Astrocyte (in vitro differentiated cells and primary cell): Measurements from ENCODE around the gene IFITM2. TPM values are rescaled to one million over a fixed set of nuclear protein-coding genes. Genes with fewer than 3 reads are reported as not detected.

Experiments used
- DNase-seq: peaks from one replicate; pipeline ENCODE4 v3.0.0-alpha.2; 2010; ENCODE audit warnings: low read depth
- FAIRE-seq: peaks from 2 replicates; lab custom pipeline; 2011; peaks lifted over from hg19 to GRCh38; lab: Jason Lieb, UNC
- H2AFZ ChIP-seq: 2 replicates; pipeline ENCODE4 v1.6.0; 2012; ENCODE audit warnings: low read depth, low read length, inconsistent platforms
- H3K27ac ChIP-seq: 2 replicates; pipeline ENCODE4 v1.5.1; 2011; ENCODE audit warnings: low read depth, low read length, inconsistent platforms
- H3K27me3 ChIP-seq: 2 replicates; pipeline ENCODE4 v1.6.0; 2011; ENCODE audit warnings: low read length, inconsistent platforms; ENCODE audit not compliant: insufficient read depth
- H3K36me3 ChIP-seq: 2 replicates; pipeline ENCODE4 v1.5.1; 2011; ENCODE audit warnings: low read length, inconsistent platforms; ENCODE audit not compliant: insufficient read depth
- H3K4me1 ChIP-seq: 2 replicates; pipeline ENCODE4 v1.5.1; 2011; ENCODE audit warnings: low read length, inconsistent platforms; ENCODE audit not compliant: insufficient read depth
- H3K4me2 ChIP-seq: 2 replicates; pipeline ENCODE4 v1.6.0; 2012; ENCODE audit warnings: low read length, inconsistent platforms
- H3K4me3 ChIP-seq: 2 replicates; pipeline ENCODE4 v1.5.1; 2011; ENCODE audit warnings: low read depth, mild to moderate bottlenecking, low read length, inconsistent platforms; ENCODE audit not compliant: insufficient read depth
- H3K79me2 ChIP-seq: 2 replicates; pipeline ENCODE4 v1.6.0; 2012; ENCODE audit warnings: mild to moderate bottlenecking, low read length, inconsistent platforms; ENCODE audit not compliant: insufficient read depth
- H3K9ac ChIP-seq: 2 replicates; pipeline ENCODE4 v1.6.0; 2012; ENCODE audit warnings: mild to moderate bottlenecking, low read length, inconsistent platforms
- H3K9me3 ChIP-seq: 2 replicates; pipeline ENCODE4 v1.5.1; 2012; ENCODE audit warnings: low read depth, mild to moderate bottlenecking, low read length, inconsistent platforms; ENCODE audit not compliant: insufficient read depth
- H4K20me1 ChIP-seq: 2 replicates; pipeline ENCODE4 v1.6.0; 2012; ENCODE audit warnings: low read length, inconsistent platforms; ENCODE audit not compliant: insufficient read depth
- H3K27ac Mint-ChIP-seq: one replicate; pipeline ENCODE4 v1.8.0; 2021; ENCODE audit warnings: mild to moderate bottlenecking, mixed read lengths; ENCODE audit not compliant: unreplicated experiment
- H3K27me3 Mint-ChIP-seq: one replicate; pipeline ENCODE4 v1.8.0; 2021; ENCODE audit warnings: low read depth, mixed read lengths; ENCODE audit not compliant: unreplicated experiment
- H3K36me3 Mint-ChIP-seq: one replicate; pipeline ENCODE4 v1.8.0; 2021; ENCODE audit warnings: low read depth, mixed read lengths; ENCODE audit not compliant: unreplicated experiment
- H3K4me1 Mint-ChIP-seq: one replicate; pipeline ENCODE4 v1.8.0; 2021; ENCODE audit warnings: low read depth, mixed read lengths; ENCODE audit not compliant: unreplicated experiment
- H3K4me3 Mint-ChIP-seq: one replicate; pipeline ENCODE4 v1.8.0; 2021; ENCODE audit warnings: mild to moderate bottlenecking, moderate library complexity, mixed read lengths; ENCODE audit not compliant: unreplicated experiment
- H3K9me3 Mint-ChIP-seq: one replicate; pipeline ENCODE4 v1.8.0; 2021; ENCODE audit warnings: mild to moderate bottlenecking, mixed read lengths; ENCODE audit not compliant: unreplicated experiment
- EZH2 ChIP-seq: IDR thresholded peaks from 2 replicates; pipeline ENCODE4 v1.6.1; 2012; ENCODE audit warnings: mild to moderate bottlenecking, low read length, inconsistent platforms; ENCODE audit not compliant: insufficient read depth
- total RNA-seq: library from RNA; stranded (reverse); gene quantifications from 2 replicates; pipeline ENCODE4 v1.2.1, GENCODE V29; 2021
- TF ChIP-seq, protein P1 (sequence below): IDR thresholded peaks from 2 replicates; pipeline ENCODE4 v1.5.1; 2011; ENCODE audit warnings: low read depth, mild to moderate bottlenecking, inconsistent platforms, low read length, moderate library complexity; ENCODE audit not compliant: insufficient read depth

Gene IFITM2
- total RNA-seq, 1 donor from 2014 or later, result 474 TPM

DNA sequence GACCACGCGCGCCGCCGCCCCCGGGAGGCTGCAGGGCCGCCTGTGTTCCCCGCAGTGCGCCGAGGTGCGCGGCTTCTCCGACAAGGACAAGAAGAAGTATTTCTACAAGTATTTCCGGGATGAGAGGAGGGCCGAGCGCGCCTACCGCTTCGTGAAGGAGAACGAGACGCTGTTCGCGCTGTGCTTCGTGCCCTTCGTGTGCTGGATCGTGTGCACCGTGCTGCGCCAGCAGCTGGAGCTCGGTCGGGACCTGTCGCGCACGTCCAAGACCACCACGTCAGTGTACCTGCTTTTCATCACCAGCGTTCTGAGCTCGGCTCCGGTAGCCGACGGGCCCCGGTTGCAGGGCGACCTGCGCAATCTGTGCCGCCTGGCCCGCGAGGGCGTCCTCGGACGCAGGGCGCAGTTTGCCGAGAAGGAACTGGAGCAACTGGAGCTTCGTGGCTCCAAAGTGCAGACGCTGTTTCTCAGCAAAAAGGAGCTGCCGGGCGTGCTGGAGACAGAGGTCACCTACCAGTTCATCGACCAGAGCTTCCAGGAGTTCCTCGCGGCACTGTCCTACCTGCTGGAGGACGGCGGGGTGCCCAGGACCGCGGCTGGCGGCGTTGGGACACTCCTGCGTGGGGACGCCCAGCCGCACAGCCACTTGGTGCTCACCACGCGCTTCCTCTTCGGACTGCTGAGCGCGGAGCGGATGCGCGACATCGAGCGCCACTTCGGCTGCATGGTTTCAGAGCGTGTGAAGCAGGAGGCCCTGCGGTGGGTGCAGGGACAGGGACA is 26.7 kb upstream of the IFITM2 start:
- Histone ChIP-seq H3K4me1 (no peaks in the 10 kb centered on the region), H3K4me2 (no peak overlapping the region), H3K79me2 (no peaks in the 10 kb centered on the region), H3K27me3 (peaks cover 57% of the 10 kb centered on the region), H4K20me1 (no peaks in the 10 kb centered on the region), H2AFZ (no peak overlapping the region), H3K9me3 (no peaks in the 10 kb centered on the region), H3K27ac (no peak overlapping the region), H3K36me3 (no peaks in the 10 kb centered on the region), H3K9ac (no peak overlapping the region), H3K4me3 (no peak overlapping the region)
- peaks cover 9% of the 10 kb centered on the region for H3K36me3 Mint-ChIP-seq
- H3K27ac Mint-ChIP-seq, result no peak overlapping the region
- no peak overlapping the region for H3K4me3 Mint-ChIP-seq
- H3K4me1 Mint-ChIP-seq, result no peaks in the 10 kb centered on the region
- DNase-seq (no peak), FAIRE-seq (no peak)
- H3K9me3 Mint-ChIP-seq, result peaks cover 18% of the 10 kb centered on the region
- peak; percentile 94 for TF ChIP-seq EZH2
- TF ChIP-seq, protein P1, sequence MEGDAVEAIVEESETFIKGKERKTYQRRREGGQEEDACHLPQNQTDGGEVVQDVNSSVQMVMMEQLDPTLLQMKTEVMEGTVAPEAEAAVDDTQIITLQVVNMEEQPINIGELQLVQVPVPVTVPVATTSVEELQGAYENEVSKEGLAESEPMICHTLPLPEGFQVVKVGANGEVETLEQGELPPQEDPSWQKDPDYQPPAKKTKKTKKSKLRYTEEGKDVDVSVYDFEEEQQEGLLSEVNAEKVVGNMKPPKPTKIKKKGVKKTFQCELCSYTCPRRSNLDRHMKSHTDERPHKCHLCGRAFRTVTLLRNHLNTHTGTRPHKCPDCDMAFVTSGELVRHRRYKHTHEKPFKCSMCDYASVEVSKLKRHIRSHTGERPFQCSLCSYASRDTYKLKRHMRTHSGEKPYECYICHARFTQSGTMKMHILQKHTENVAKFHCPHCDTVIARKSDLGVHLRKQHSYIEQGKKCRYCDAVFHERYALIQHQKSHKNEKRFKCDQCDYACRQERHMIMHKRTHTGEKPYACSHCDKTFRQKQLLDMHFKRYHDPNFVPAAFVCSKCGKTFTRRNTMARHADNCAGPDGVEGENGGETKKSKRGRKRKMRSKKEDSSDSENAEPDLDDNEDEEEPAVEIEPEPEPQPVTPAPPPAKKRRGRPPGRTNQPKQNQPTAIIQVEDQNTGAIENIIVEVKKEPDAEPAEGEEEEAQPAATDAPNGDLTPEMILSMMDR, result no peak
- peaks cover 47% of the 10 kb centered on the region for H3K27me3 Mint-ChIP-seq

DNA sequence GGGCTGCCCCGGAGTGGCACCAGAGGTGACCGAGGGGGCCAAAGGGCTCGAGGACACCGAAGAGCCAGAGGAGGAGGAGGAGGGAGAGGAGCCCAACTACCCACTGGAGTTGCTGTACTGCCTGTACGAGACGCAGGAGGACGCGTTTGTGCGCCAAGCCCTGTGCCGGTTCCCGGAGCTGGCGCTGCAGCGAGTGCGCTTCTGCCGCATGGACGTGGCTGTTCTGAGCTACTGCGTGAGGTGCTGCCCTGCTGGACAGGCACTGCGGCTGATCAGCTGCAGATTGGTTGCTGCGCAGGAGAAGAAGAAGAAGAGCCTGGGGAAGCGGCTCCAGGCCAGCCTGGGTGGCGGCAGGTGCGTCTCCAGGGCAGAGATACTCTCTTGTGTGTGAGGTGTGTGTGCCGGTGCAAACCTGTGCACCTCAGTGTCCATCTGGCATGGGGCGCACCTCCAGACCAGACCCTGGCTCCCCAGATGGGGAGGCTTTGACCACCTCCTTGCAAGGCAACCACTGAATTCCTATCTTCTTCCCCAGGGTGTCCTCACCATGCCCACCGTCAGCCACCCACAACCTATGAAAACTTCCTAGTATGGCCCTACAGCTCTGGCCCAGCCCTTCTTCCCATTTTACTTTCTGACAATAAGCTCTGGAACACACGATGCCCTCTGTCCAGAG is 26.0 kb upstream of the IFITM2 start:
- peaks cover 11% of the 10 kb centered on the region for H3K9me3 Mint-ChIP-seq
- DNase-seq, result no peak
- Histone ChIP-seq H3K4me3 (no peak overlapping the region), H3K9ac (no peak overlapping the region), H2AFZ (no peak overlapping the region), H4K20me1 (no peaks in the 10 kb centered on the region), H3K4me2 (no peak overlapping the region), H3K27ac (no peak overlapping the region), H3K9me3 (no peaks in the 10 kb centered on the region), H3K4me1 (no peaks in the 10 kb centered on the region), H3K27me3 (peaks cover 54% of the 10 kb centered on the region), H3K36me3 (no peaks in the 10 kb centered on the region), H3K79me2 (no peaks in the 10 kb centered on the region)
- peaks cover 50% of the 10 kb centered on the region for H3K27me3 Mint-ChIP-seq
- no peaks in the 10 kb centered on the region for H3K4me1 Mint-ChIP-seq
- FAIRE-seq, result no peak
- no peak overlapping the region for H3K27ac Mint-ChIP-seq
- H3K4me3 Mint-ChIP-seq, result no peak overlapping the region
- peaks cover 8% of the 10 kb centered on the region for H3K36me3 Mint-ChIP-seq
- no peak for TF ChIP-seq EZH2
- TF ChIP-seq, protein P1, result no peak

DNA sequence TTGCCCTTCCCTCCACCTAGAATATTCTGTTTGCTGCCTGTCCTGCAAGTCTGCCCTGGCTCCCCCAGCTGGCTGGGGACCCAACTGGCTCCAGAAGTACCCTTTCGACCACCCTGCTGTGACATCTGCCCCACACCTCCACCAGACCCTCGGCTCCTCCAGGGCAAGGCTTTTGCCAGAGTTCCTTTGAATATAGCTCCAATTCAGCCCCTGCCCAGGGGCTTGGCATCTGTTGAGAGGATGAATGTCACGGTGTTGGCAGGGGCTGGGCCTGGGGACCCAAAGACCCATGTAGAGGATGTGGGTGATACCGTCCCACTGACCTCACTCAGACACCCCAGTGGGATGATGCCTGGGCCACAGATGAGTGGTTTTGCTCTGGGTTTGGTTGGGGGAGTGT is 25.4 kb upstream of the IFITM2 start:
- DNase-seq (no peak), FAIRE-seq (no peak)
- Histone ChIP-seq H3K9ac (no peak overlapping the region), H3K79me2 (no peaks in the 10 kb centered on the region), H4K20me1 (no peaks in the 10 kb centered on the region), H2AFZ (no peak overlapping the region), H3K4me2 (no peak overlapping the region), H3K27ac (no peak overlapping the region), H3K9me3 (no peaks in the 10 kb centered on the region), H3K36me3 (no peaks in the 10 kb centered on the region), H3K4me1 (no peaks in the 10 kb centered on the region), H3K4me3 (no peak overlapping the region), H3K27me3 (peaks cover 51% of the 10 kb centered on the region)
- Mint-ChIP-seq H3K9me3 (peaks cover 7% of the 10 kb centered on the region), H3K27me3 (peaks cover 54% of the 10 kb centered on the region), H3K4me3 (no peak overlapping the region), H3K36me3 (peaks cover 5% of the 10 kb centered on the region), H3K4me1 (no peaks in the 10 kb centered on the region), H3K27ac (no peak overlapping the region)
- TF ChIP-seq EZH2, result no peak
- TF ChIP-seq, protein P1, result no peak
